A549 (cell line): ENCODE data around the gene JUP. TPM values are rescaled to one million over a fixed set of nuclear protein-coding genes. Genes with fewer than 3 reads are reported as not detected.

Experiments used
- ATAC-seq, 2 experiments: fragments of 200-7000 bp in 1 of 2; fragments of >200 bp in 1 of 2; cut with Nextera tagmentation in 1 of 2; cut with Tn5 transposase in 1 of 2; 3 replicates each; pipeline versions ENCODE4 v1.8.0 to v1.9.1; 2018 to 2020; ENCODE audit warnings: mild to moderate bottlenecking in 1 of 2, moderate library complexity in 1 of 2
- CTCF ChIA-PET: fragments of 300-600 bp; sonication (Branson Sonifier 250); formaldehyde crosslinking; extraction: SDS; loops from one replicate; lab custom pipeline; 2021; ENCODE audit warnings: antibody characterized with exemption, inconsistent platforms; lab: Yijun Ruan, JAX
- POLR2A ChIA-PET: fragments of 350-600 bp; formaldehyde crosslinking; extraction: SDS; loops from one replicate; lab custom pipeline; 2021; ENCODE audit warnings: antibody characterized with exemption, inconsistent platforms; lab: Yijun Ruan, JAX
- DNase-seq, 2 experiments: peaks; one replicate each; pipeline versions ENCODE4 v3.0.0 to v3.0.0-alpha.2; 2011 to 2016; ENCODE audit warnings: low read depth in 1 of 2, low spot score in 1 of 2
- FAIRE-seq: peaks from 2 replicates; lab custom pipeline; 2011; peaks lifted over from hg19 to GRCh38; lab: Jason Lieb, UNC
- H3K27ac ChIP-seq, 2 experiments: fragments of >200 bp; sonication (Bioruptor Twin); formaldehyde crosslinking; 3 replicates each; pipeline ENCODE4 v1.5.1; 2016 to 2017
- H3K4me1 ChIP-seq: fragments of >200 bp; sonication (Bioruptor Twin); formaldehyde crosslinking; 3 replicates; pipeline ENCODE4 v1.6.1; 2016
- H3K4me2 ChIP-seq: fragments of >200 bp; sonication (Bioruptor Twin); formaldehyde crosslinking; 3 replicates; pipeline ENCODE4 v1.6.1; 2016
- H3K4me3 ChIP-seq: fragments of >200 bp; sonication (Bioruptor Twin); formaldehyde crosslinking; 3 replicates; pipeline ENCODE4 v1.5.1; 2016
- H3K9me3 ChIP-seq: fragments of >200 bp; sonication (Bioruptor Twin); formaldehyde crosslinking; 3 replicates; pipeline ENCODE4 v1.6.1; 2016
- BHLHE40 ChIP-seq: IDR thresholded peaks from 2 replicates; pipeline ENCODE4 v1.6.1; 2012; ENCODE audit warnings: low read depth, low read length, inconsistent platforms
- CHD4 ChIP-seq: fragments of 200-600 bp; sonication (generic); IDR thresholded peaks from 2 replicates; pipeline ENCODE4 v1.6.1; 2016; ENCODE audit warnings: antibody characterized with exemption, mild to moderate bottlenecking, borderline replicate concordance
- EP300 ChIP-seq, 2 experiments: fragments of >200 bp; sonication (Bioruptor Twin); formaldehyde crosslinking; IDR thresholded peaks; 2 replicates in 1 of 2; 3 replicates in 1 of 2; pipeline ENCODE4 v1.6.1; 2016 to 2017
- FOSL2 ChIP-seq, 2 experiments: fragments of 450-650 bp in 1 of 2; fragments of >200 bp in 1 of 2; sonication (Bioruptor Twin) in 1 of 2; formaldehyde crosslinking; IDR thresholded peaks; 2 replicates each; pipeline versions ENCODE4 v1.5.0 to v1.6.1; 2016 to 2020; ENCODE audit warnings: mild to moderate bottlenecking in 1 of 2, moderate library complexity in 1 of 2
- HMGXB4 ChIP-seq: fragments of 250-450 bp; sonication (Bioruptor Pico); IDR thresholded peaks from 2 replicates; pipeline ENCODE4 v1.5.0; 2021; ENCODE audit warnings: mild to moderate bottlenecking, moderate library complexity, borderline replicate concordance
- KDM5A ChIP-seq: fragments of 200-600 bp; sonication (generic); IDR thresholded peaks from 2 replicates; pipeline ENCODE4 v1.6.1; 2016; ENCODE audit warnings: antibody characterized with exemption, mild to moderate bottlenecking
- MAFK ChIP-seq: fragments of 450-650 bp; IDR thresholded peaks from 2 replicates; pipeline ENCODE4 v1.6.1; 2014; ENCODE audit not compliant: partially characterized antibody
- MAZ ChIP-seq: fragments of 150-350 bp; IDR thresholded peaks from 2 replicates; pipeline ENCODE4 v1.6.1; 2014; ENCODE audit warnings: antibody characterized with exemption, low read depth, low read length, borderline replicate concordance
- NFE2L2 ChIP-seq: fragments of 150-350 bp; conservative IDR thresholded peaks from 2 replicates; pipeline ENCODE4 v1.6.1; 2014; ENCODE audit warnings: low read length
- PBX3 ChIP-seq: IDR thresholded peaks from 2 replicates; pipeline ENCODE4 v1.6.1; 2012
- POLR2AphosphoS2 ChIP-seq: conservative IDR thresholded peaks from 2 replicates; pipeline ENCODE4 v1.6.1; 2012; ENCODE audit warnings: low read length, improper control_type of control experiment, inconsistent platforms
- SMC3 ChIP-seq: fragments of >200 bp; sonication (Bioruptor Twin); formaldehyde crosslinking; IDR thresholded peaks from 3 replicates; pipeline ENCODE4 v1.6.1; 2018; ENCODE audit warnings: inconsistent platforms
- TFCP2L1 ChIP-seq: fragments of 250-450 bp; sonication (Bioruptor Pico); IDR thresholded peaks from 2 replicates; pipeline ENCODE4 v1.5.0; 2021; ENCODE audit warnings: mild to moderate bottlenecking
- WGBS: methylation state at CpG from one replicate; pipeline ENCODE4 v1.1.6; 2017; ENCODE audit errors: missing lambda C conversion rate; 5-methylcytosine and 5-hydroxymethylcytosine counted together
- polyA plus RNA-seq, 4 experiments: library from polyadenylated mRNA; depleted of rRNA in 3 of 4; stranded (reverse); fragments of >200 nt; fragmentation: RNase III in 1 of 4; extraction: RNeasy Plus Mini Kit Qiagen cat#74134 plus additional on column Dnase treatment in 1 of 4; gene quantifications; 2 replicates in 3 of 4; 3 replicates in 1 of 4; pipeline ENCODE4 v1.2.3, GENCODE V29; 2011 to 2017
- TF ChIP-seq, protein P1 (sequence below): fragments of >200 bp; sonication (Bioruptor Twin); formaldehyde crosslinking; IDR thresholded peaks from 3 replicates; pipeline ENCODE4 v1.6.1; 2016

The JUP gene
- polyA plus RNA-seq, 2 of the 4 experiments (the other 2 are of a cell fraction): 54.8 to 107 TPM

DNA sequence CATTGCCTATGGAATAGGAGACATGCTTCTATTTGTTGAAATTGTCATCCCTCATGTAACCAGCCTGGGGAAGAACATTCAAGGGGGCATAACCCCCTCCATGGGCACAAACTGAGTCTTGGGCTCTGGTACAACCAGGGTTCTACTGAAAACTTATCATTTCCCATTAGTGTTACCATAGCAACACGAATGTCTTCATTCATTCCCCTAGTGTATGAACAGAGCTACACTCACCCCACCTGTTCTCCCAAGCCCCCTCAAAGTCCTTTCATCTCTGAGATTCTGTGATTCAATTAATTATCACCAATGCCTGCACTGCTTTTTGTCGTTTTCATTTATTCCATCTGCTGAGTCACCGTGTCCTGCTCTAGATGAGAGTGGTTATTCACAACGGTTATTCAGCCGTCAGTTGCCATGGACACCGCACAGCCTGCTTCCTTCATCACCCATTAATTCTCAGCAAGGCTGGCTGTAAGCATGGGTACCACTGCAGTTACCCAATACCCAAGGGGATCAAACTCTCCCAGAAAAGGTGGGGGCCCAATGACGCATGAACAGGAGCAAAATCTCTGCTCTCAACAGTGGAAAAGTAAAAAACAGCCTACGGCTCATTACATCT, 75.9 kb downstream of the JUP start:
- Histone ChIP-seq H3K4me1 (peaks cover 5% of the 10 kb centered on the region), H3K4me3 (no peak overlapping the region), H3K27ac (no peak overlapping the region), H3K4me2 (no peak overlapping the region), H3K9me3 (no peaks in the 10 kb centered on the region)
- FAIRE-seq (peak; percentile 36), ATAC-seq (peak; percentile 20 to 27; a peak in 2 of 6 replicates), DNase-seq (peak in 1 of 2 experiments; percentile 62)
- POLR2A ChIA-PET: no interaction called here
- 53% methylated on average over 8 of the region's 8 CpGs for WGBS
- TF ChIP-seq, protein P1, sequence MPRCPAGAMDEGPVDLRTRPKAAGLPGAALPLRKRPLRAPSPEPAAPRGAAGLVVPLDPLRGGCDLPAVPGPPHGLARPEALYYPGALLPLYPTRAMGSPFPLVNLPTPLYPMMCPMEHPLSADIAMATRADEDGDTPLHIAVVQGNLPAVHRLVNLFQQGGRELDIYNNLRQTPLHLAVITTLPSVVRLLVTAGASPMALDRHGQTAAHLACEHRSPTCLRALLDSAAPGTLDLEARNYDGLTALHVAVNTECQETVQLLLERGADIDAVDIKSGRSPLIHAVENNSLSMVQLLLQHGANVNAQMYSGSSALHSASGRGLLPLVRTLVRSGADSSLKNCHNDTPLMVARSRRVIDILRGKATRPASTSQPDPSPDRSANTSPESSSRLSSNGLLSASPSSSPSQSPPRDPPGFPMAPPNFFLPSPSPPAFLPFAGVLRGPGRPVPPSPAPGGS: no peak
- TF ChIP-seq CHD4 (no peak), PBX3 (no peak), HMGXB4 (CRISPR knock-in tag) (no peak), SMC3 (no peak), TFCP2L1 (CRISPR knock-in tag) (no peak), BHLHE40 (no peak), EP300 (IDR thresholded peaks at IDR 0.05) (no peak), POLR2AphosphoS2 (no peak), MAFK (peak; percentile 78), KDM5A (no peak), NFE2L2 (peak; percentile 62; the same call in 1 of the 2 replicates), FOSL2 (IDR thresholded peaks at IDR 0.05) (no peak), FOSL2 (CRISPR knock-in tag; IDR thresholded peaks at IDR 0.05) (peak; percentile 21; the same call in 1 of the 2 replicates)
- CTCF ChIA-PET: interaction anchor here (0.6 to 96.0 kb wide), 11 partner anchors 9 to 431 kb away, joined by 3 to 3262 read pairs (median 5); partner anchors contain the start of genes EIF1, FKBP10, JUP and P3H4

DNA sequence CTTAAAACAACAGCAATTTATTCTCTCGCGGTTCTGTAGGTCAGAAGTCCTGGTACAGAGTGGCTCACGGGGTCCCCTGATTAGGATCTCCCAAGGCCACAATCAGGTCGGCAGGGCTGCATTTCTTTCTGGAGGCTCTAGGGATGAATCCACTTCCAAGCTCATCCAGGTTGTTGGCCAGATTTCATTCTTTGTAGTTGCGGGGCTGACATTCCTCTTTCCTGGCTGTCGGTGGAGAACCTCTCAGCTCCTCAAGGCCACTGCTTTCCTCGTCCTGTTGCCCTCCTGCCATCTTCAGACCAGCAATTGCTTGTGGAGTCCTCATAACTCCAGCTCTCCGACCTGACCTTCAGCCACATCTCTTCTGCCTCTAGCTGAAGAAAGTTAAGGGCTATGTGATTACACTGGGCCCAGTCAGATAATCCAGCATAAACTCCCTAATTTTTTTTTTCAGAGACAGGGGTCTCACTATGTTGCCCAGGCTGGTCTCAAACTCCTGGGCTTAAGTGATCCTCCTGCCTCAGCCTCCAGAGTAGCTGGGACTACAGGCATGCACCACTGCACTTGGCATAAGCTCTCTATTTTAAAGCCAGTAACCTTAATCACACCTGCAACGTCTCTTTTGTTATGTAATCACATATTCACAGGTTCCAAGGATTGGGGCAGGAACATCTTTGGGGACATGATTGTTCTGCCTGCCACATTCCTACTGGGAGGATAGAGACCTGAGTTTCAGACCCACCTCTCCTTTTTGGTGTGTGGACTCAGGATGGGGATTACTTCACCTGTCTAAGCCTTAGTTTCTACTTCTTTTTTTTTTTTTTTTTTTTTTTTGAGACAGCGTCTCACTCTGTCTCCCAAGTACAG, 78.5 kb downstream of the JUP start:
- H3K9me3 ChIP-seq: no peaks in the 10 kb centered on the region
- ChIA-PET POLR2A (interaction anchor here (0.7 to 4.8 kb wide), 5 partner anchors 12 to 26 kb away, joined by 3 to 38 read pairs (median 4); partner anchors contain the start of genes EIF1 and HAP1), CTCF (interaction anchor here (0.6 to 96.0 kb wide), 12 partner anchors 9 to 466 kb away, joined by 3 to 3262 read pairs (median 8); partner anchors contain the start of genes FKBP10, JUP and P3H4)
- H3K4me3 ChIP-seq: no peak overlapping the region
- WGBS: 66% methylated on average over 10 of the region's 10 CpGs
- no peak overlapping the region for H3K27ac ChIP-seq
- no peak overlapping the region for H3K4me2 ChIP-seq
- FAIRE-seq (no peak), ATAC-seq (no peak), DNase-seq (no peak)
- TF ChIP-seq KDM5A: no peak
- no peak for TF ChIP-seq MAZ
- peaks cover 13% of the 10 kb centered on the region for H3K4me1 ChIP-seq
